GM18498 (cell line): ENCODE measurements around the gene RUVBL1.
A peak's percentile ranks its signal among the peaks of the same experiment; 100 is the strongest.

Experiments
- ATAC-seq: cut with Tn5 transposase; IDR thresholded peaks from one replicate; pipeline ENCODE4 v1.9.1; 2021; ENCODE audit warnings: mild to moderate bottlenecking, moderate library complexity; ENCODE audit not compliant: unreplicated experiment

RUVBL1 gene

DNA sequence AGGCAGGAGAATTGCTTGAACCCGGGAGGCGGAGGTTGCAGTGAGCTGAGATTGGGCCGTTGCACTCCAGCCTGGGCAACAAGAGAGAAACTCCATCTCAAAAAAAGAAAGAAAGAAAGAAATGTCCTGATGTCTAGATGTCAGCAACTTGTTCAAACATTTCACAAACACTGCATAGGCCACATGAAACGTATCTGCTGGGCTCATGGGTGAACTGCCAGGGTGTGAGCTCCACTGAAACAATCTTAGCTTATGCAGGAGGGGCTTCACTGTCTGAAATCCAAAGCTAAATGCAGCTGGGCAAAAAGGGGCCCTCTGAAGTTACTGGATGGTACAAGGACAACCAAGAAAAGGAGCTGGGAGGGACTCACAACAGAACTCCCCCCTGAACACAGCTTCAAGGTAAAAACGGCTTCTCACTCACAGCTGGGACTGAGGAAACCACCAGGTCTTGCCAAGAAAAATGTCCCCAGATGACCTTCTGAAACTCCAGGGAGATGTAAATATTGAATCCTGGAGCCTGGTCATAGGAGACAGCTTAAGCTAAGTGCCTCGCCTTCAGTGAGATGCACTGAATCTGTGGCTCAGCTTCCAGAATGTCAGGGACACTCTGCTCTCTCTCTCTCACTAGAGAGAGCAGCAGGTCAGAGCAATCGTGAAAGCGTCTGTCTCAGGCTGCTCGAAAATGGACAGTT, 39.5 kb downstream of the RUVBL1 start:
- ATAC-seq, result no peak

DNA sequence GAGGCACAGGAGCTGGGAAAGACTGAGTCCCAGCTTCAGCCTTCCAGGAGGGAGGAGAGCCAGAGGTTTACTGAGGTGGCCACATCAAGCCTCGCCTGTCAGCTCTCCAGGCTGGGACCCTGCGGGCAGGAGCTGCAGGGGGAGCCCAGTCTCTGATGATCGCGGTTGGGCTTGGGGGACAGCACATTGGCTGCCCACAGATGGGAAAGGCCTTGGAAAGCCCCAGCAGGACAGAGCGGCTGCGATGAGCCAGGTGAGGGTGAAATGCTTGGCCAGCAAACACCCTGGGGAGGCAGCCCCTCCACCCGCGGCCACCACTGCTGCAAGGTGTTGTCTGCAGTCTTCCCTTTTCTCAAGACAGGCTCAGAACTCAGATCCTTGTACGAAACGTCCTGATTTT, 40.2 kb downstream of the RUVBL1 start:
- ATAC-seq, result no peak

DNA sequence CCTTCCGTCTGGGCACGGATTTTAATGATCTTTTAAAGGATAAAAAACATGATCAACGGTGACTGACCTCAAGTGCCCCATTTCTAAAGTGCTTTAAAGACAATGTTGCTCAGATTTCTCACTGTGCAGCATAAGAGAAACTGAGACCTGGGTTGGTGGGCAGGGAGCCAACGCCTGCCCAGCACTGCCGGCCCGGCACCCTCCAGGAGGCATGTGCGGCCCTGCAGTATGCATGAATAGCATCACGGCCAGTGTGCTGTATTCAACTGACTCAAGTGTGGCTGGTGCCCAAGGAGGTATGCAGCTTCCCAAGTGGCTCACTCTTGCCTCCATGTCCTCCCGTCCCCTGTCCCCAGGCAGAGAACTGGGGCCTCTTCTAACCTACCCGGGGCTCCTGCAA, 41.1 kb downstream of the RUVBL1 start:
- no peak for ATAC-seq

DNA sequence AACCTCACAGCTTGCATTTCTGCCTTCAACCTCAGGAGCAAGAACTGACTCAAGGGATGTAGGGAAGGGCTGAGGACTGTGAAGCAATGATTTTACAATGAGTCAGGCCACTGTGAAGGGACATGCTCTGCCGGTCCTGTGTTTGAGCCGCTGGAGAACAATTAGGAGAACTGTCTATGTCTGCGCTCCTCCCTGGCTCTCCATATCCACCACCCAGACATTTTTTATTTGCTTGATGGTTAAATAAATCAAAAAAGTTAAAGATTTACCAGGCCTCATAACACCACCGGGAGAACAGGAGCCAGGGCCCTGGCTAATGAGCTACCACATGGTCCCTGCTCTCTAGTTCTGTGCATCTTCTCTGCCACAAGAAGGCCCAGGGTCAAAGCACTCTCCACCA, 41.8 kb downstream of the RUVBL1 start:
- ATAC-seq, result no peak

DNA sequence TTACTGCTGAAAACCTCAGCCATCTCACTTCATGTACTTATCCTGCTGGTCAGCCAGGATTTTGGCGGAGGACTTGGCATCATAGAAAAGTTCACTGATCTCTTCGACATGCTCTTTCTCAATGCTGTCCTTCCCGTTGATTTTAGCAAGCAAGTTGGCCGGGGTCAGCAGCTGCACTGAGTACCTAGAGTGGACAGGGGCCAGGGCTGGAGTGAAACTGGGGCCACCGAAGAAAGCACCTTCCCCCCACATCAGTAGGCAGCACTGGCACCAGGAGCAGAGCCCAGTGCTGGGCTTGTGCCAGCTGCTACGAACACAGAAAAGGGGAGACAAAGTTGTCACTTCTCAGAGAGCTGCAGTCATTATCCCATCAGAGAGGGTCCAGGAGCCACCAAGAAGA, 42.4 kb downstream of the RUVBL1 start:
- no peak for ATAC-seq

GRCh38 chr3:128080323-128081080, 43.1 kb downstream of the RUVBL1 start:
- ATAC-seq, result no peak

DNA sequence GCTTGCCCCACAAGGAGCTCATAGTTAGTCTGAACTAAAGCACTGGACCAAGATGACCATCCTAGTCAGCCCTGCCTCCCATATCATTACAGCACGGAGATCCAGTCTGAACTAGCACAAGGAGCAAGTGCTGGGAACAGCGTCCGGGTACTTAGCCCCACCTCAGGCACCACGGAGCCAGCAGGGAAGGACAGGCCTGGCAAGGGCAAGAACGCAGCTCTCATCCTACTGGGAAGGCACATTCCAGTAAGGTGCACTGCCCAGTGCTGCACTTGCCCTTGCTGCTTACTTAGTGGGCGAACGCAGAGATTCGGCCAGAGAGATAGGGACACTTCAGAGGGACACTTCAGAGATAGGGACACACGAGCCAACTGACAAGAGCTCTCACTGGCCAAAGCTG, 43.8 kb downstream of the RUVBL1 start:
- no peak for ATAC-seq

DNA sequence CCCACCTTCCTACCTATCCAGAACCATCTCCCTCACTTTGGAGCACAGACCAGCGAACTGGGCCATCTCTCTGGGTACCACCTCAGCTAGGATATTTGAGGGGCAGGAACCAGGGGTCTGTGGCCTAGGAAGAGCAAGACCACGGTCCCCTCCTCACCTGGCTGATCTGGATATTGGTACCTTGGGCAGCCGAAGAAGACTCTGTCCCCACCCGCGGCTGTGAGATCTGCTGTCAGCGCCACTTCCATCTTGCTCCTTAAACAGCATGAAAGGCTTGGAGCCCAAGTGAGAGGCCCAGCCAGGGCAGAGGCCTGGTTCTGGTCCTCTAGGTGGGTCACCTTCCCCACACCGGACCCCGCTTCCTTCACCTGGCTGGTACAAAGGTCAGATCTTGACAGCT, 44.7 kb downstream of the RUVBL1 start:
- ATAC-seq, result no peak

DNA sequence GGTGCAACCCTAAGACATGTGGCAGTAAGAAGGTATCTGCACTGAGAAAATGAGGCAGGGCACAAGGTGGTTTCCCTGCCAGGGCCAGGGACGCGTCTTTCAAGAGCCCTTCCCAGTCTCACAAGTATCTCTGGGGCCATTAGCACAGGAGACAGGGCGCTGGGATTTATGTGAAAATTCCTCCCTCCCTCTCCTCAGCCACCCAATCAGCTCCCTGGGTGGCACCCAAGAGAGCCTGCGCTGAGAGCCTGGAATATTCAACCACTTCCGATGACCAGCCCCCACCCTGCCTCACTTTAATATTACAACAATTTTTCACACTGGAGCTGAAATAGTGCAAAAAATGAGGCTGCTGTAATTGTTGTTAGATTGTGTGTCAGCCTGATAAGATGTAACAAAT, 45.3 kb downstream of the RUVBL1 start:
- no peak for ATAC-seq

- no peak for ATAC-seq
Observed at GRCh38 chr3:128077665-128078064, 45.9 kb downstream of the RUVBL1 start.

GRCh38 chr3:128077202-128077624, 46.4 kb downstream of the RUVBL1 start:
- no peak for ATAC-seq

DNA sequence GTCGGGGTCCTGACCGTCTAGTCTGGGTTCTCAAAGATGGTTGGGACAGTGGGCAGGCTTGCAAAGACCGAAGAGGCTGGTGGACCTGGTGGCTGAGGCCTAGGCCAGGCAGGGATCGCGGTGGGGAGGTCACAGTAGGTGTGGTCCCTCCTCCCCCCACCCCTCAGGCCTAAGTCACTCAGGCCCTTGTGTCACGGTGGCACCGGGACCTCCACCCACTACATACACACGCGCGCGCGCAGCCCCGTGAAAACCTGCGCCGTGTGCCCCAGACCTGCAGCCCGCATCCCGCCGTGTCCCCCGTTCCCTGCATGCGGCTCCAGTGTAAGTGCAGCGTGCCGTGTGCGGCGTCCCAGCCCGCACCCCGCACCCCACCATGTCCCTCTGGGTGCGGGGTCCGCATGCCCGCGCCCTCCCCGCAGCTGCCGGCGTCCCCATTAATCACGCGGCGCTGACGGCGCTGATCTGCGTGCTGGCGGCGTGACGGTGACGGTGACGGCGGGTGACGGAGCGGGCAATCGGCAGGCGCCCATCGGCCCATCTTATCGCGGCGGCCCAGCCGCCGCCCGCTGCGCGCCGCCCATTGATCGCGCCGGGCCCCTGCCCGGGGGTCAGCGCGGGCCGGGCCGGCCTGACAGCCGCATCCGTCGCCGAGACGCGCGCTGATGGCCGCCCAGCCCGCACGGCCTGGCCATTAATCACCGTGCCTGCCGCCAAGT, 47.0 kb downstream of the RUVBL1 start:
- ATAC-seq, result no peak

- ATAC-seq, result peak; percentile 54
Observed at GRCh38 chr3:128075522-128076482, 47.8 kb downstream of the RUVBL1 start.

DNA sequence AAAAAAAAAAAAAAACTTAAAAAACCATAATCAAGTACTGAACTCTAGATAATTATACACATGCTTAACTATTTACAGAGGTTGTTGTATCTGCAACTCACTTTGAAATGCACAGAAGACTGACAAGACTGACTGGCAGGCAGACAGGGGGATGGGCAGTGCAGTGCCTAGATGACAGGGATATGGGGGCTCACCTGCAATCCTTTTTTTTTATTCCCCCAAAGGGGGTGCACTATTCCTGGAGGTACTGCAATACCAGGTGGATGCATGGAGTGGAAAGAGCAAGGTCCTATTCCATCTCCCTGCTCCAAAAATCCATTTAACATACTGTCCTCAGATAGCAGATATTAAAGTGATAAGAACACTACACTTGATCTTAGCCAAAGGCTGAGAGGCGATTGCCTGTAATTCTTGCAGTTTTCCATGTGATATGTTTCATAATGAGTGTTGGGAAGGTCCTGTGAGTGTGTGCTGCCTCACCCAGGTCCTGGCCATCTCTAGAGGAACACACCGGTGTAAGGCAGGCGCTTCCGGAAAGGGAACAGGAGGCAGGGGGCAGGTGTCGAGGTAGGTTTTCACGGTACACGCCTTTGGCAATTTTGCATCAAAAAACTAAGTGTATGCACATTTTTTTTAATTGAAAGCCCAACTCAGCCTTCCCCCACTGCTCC, 48.6 kb downstream of the RUVBL1 start:
- ATAC-seq, result no peak

- ATAC-seq, result no peak
Observed at GRCh38 chr3:128073807-128074206, 49.8 kb downstream of the RUVBL1 start.

- ATAC-seq, result no peak
Observed at GRCh38 chr3:128073185-128073725, 50.4 kb downstream of the RUVBL1 start.

DNA sequence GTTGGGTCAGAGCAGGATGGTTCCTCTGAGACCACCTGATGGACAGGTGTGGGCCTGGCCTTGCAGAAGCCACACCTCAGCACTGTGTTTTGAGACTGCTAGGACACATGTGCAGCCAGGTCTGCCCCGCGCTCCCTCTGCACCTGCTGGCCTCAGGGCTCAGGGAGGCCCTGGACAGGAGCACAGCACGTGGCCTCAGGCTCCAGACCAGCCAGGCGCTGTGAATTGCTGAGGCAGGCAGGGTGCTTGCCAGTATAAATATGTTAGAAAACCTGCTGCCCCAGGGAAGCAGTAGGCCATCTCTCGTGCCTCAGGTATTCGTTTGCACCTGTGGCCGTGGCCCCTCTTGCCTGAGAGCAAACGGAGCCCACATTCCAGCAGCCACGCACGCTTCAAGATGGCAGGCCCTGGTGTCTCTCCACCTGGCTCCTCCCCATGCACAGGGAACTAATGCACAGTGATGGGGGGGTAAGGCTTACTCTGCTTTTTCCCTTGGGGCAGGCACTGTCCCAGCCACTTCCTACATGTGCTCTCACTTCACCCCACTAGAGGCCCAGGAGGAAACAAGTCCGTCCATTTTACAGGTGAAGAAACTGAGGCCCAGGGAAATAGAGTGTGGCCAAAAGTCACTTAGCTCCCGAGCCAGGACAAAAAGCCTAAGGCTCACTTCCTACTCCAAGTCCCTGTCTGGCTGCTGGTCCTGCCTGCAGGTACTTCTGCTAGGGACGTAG, 51.0 kb downstream of the RUVBL1 start:
- no peak for ATAC-seq

- ATAC-seq, result no peak
Observed at GRCh38 chr3:128071771-128072453, 51.7 kb downstream of the RUVBL1 start.
